SK-N-MC (cell line): ENCODE measurements around the gene SLC51B.
"Not testable (repeated sequence)": the region's sequence is repeated elsewhere in the genome, so short reads cannot be mapped to it uniquely, and the experiment has no call there.

Source experiments
- DNase-seq: peaks from one replicate; pipeline ENCODE4 v3.0.0-alpha.2; 2011; ENCODE audit warnings: low read depth, low spot score
- H3K27ac ChIP-seq: fragments of 200-600 bp; sonication (generic); 2 replicates; pipeline ENCODE4 v1.5.1; 2016; ENCODE audit warnings: mixed run types
- H3K36me3 ChIP-seq: fragments of 200-600 bp; sonication (generic); 2 replicates; pipeline ENCODE4 v1.6.1; 2017; ENCODE audit warnings: antibody characterized with exemption, low read length, mixed read lengths; ENCODE audit not compliant: insufficient read depth
- H3K4me3 ChIP-seq: fragments of 200-600 bp; sonication (generic); 2 replicates; pipeline ENCODE4 v1.5.1; 2016
- H3K9ac ChIP-seq: fragments of 200-600 bp; sonication (generic); 2 replicates; pipeline ENCODE4 v1.8.0; 2017; ENCODE audit warnings: mixed run types, mixed read lengths; ENCODE audit not compliant: insufficient read length
- H3K9me3 ChIP-seq: fragments of 200-600 bp; sonication (generic); 2 replicates; pipeline ENCODE4 v1.6.1; 2017; ENCODE audit warnings: low read depth, mild to moderate bottlenecking, antibody characterized with exemption, low read length, moderate library complexity, mixed read lengths
- EZH2 ChIP-seq: fragments of 200-600 bp; sonication (generic); IDR thresholded peaks from one replicate; pipeline ENCODE4 v1.6.1; 2017; ENCODE audit warnings: antibody characterized with exemption
- FOXP2 ChIP-seq: optimal IDR thresholded peaks from 2 replicates; pipeline ENCODE3; 2011; ENCODE audit warnings: mild to moderate bottlenecking, moderate library complexity; ENCODE audit not compliant: insufficient read depth; ENCODE audit errors: extremely low read length, control extremely low read depth
- POLR2AphosphoS5 ChIP-seq: IDR thresholded peaks from 2 replicates; pipeline ENCODE4 v1.6.1; 2012; ENCODE audit warnings: mild to moderate bottlenecking, low read depth, low read length, borderline replicate concordance

SLC51B gene

DNA sequence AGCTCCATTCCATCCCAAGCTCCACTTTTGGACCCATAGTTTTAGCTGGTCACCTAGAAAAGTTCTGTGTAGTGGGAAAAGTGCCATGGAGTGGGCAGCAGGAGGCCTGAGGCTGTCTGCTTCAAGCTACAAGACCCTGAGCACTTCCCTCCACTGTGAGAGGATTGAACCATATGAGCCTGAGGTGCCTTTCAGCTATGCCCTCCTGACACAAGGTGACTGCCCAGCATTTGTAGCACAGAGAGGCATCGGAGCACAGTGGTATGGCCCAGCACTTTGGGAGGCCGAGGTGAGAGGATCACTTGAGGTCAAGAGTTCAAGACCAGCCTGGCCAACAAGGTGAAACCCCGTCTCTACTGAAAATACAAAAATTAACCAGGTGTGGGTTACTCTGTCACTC lies 27.4 kb downstream of the SLC51B start:
- Histone ChIP-seq H3K9ac (no peak overlapping the region), H3K9me3 (no peaks in the 10 kb centered on the region), H3K27ac (no peak overlapping the region), H3K36me3 (no peaks in the 10 kb centered on the region), H3K4me3 (no peak overlapping the region)
- no peak for DNase-seq
- TF ChIP-seq FOXP2 (no peak), EZH2 (no peak), POLR2AphosphoS5 (no peak)

DNA sequence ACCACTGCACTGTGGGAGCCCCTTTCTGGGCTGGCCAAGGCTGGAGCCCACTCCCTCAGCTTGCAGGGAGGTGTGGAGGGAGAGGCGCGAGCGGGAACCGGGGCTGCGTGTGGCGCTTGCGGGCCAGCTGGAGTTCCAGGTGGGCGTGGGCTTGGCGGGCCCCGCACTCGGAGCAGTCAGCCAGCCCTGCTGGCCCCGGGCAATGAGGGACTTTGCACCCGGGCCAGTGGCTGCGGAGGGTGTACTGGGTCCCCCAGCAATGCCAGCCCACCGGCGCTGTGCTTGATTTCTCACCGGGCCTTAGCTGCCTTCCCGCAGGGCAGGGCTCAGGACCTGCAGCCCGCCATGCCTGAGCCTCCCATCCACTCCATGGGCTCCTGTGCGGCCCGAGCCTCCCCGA lies 29.8 kb downstream of the SLC51B start:
- not testable (repeated sequence) for H3K36me3 ChIP-seq, H3K4me3 ChIP-seq, H3K27ac ChIP-seq, H3K9me3 ChIP-seq, H3K9ac ChIP-seq, DNase-seq

DNA sequence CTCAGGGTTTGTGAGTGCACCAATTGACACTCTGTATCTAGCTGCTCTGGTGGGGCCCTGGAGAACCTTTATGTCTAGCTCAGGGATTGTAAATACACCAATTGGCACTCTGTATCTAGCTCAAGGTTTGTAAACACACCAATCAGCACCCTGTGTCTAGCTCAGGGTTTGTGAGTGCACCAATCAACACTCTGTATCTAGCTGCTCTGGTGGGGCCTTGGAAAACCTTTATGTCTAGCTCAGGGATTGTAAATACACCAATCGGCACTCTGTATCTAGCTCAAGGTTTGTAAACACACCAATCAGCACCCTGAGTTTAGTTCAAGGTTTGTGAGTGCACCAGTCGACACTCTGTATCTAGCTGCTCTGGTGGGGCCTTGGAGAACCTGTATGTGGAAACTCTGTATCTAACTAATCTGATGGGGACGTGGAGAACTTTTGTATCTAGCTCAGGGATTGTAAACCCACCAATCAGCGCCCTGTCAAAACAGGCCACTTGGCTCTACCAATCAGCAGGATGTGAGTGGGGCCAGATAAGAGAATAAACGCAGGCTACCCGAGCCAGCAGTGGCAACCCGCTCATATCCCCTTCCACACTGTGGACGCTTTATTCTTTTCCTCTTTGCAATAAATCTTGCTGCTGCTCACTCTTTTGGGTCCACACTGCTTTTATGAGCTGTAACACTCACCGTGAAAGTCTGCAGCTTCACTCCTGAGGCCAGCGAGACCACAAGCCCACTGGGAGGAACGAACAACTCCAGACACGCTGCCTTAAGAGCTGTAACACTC lies 30.6 kb downstream of the SLC51B start:
- H3K4me3 ChIP-seq, DNase-seq, H3K36me3 ChIP-seq: not testable (repeated sequence)

DNA sequence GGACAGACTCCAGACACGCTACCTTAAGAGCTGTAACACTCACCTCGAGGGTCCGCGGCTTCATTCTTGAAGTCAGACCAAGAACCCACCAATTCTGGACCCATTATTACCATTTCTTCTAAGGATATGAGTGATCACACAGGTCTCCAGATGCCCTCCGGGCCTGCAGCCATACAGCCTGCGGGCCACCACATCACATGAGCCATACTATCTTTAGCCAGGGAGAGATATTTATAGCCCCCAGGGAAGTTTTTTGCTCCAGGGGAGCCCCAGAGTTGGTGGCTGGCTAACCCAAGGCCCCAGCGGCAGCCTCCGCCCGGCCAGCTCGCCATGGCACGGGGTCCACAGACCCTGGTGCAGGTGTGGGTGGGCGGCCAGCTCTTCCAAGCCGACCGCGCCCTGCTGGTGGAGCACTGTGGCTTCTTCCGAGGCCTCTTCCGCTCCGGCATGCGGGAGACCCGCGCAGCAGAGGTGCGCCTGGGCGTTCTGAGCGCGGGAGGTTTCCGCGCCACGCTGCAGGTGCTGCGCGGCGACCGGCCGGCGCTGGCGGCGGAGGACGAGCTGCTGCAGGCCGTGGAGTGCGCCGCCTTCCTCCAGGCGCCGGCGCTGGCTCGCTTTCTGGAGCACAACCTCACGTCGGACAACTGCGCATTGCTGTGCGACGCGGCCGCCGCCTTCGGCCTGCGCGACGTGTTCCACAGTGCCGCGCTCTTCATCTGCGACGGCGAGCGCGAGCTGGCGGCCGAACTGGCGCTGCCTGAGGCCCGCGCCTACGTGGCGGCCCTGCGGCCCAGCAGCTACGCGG lies 31.5 kb downstream of the SLC51B start, which contains the start of gene KBTBD13:
Gene KBTBD13 (plus strand): TSS at position 261 of the 805 bp plus-strand sequence. CDS start 70 bp downstream, at position 331.
- Histone ChIP-seq H3K9ac (no peak within 1 kb of the TSS), H3K4me3 (no peak within 1 kb of the TSS), H3K27ac (no peak within 1 kb of the TSS), H3K9me3 (no peaks in the 10 kb centered on the region), H3K36me3 (no peaks in the 10 kb centered on the region)
- DNase-seq: no peak
- TF ChIP-seq POLR2AphosphoS5 (no peak), EZH2 (no peak), FOXP2 (no peak)

More for the DNA sequence above, 30.6 kb downstream of the SLC51B start:
- H3K9ac ChIP-seq, H3K9me3 ChIP-seq, H3K27ac ChIP-seq: not testable (repeated sequence)

DNA sequence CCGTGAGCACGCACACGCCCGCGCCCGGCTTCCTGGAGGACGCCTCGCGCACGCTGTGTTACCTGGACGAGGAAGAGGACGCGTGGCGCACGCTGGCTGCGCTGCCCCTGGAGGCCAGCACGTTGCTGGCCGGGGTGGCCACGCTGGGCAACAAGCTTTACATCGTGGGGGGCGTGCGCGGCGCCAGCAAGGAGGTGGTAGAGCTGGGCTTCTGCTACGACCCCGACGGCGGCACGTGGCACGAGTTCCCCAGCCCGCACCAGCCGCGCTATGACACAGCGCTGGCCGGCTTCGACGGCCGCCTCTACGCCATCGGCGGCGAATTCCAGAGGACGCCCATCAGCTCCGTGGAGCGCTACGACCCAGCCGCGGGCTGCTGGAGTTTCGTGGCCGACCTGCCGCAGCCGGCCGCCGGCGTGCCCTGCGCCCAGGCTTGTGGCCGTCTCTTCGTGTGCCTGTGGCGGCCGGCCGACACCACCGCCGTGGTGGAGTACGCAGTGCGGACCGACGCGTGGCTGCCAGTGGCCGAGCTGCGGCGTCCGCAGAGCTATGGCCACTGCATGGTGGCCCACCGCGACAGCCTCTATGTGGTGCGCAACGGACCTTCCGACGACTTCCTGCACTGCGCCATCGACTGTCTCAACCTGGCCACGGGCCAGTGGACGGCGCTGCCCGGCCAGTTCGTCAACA lies 32.2 kb downstream of the SLC51B start:
- Histone ChIP-seq H3K9me3 (no peaks in the 10 kb centered on the region), H3K36me3 (no peaks in the 10 kb centered on the region), H3K4me3 (no peak overlapping the region), H3K9ac (no peak overlapping the region), H3K27ac (no peak overlapping the region)
- DNase-seq: no peak
- TF ChIP-seq EZH2: no peak
- TF ChIP-seq FOXP2: no peak
- TF ChIP-seq POLR2AphosphoS5: no peak

DNA sequence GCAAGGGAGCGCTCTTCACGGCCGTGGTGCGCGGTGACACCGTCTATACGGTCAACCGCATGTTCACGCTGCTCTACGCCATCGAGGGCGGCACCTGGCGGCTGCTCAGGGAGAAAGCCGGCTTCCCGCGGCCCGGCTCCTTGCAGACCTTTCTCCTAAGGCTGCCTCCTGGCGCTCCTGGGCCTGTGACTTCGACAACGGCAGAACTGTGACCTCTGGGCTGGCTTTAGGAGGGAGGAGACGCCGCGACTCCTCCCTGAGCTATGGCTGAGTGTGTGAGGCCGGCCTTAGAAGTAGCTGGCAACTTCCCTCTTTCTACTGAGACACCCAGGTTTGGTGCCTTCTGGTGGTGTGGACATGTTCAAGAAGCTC lies 32.8 kb downstream of the SLC51B start:
- no peak for TF ChIP-seq POLR2AphosphoS5
- no peak for TF ChIP-seq FOXP2
- TF ChIP-seq EZH2: no peak
- DNase-seq: no peak
- Histone ChIP-seq H3K4me3 (no peak overlapping the region), H3K36me3 (no peaks in the 10 kb centered on the region), H3K9ac (no peak overlapping the region), H3K9me3 (no peaks in the 10 kb centered on the region), H3K27ac (no peak overlapping the region)

DNA sequence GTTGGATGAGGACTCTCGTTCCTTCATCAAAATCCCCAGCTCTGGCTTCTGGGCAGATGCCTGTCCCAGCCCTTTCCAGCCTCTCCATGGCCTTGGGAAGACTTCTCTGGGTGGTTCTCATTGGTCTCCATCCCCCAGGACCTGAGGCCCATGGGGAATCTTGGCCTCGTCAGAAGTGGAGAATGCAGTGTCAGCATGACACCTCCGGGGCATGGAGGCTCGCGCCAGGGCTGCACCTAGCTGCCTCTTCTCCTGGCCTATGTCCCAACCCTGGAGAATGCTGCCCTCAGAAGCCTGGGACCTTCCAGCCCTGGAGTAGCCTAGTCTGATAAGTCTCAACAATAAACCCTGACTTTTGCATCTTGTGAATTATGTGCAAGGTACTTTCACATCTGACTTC lies 34.4 kb downstream of the SLC51B start:
- Histone ChIP-seq H3K9me3 (no peaks in the 10 kb centered on the region), H3K4me3 (no peak overlapping the region), H3K9ac (no peak overlapping the region), H3K36me3 (no peaks in the 10 kb centered on the region), H3K27ac (no peak overlapping the region)
- TF ChIP-seq POLR2AphosphoS5 (no peak), FOXP2 (no peak), EZH2 (no peak)
- no peak for DNase-seq

DNA sequence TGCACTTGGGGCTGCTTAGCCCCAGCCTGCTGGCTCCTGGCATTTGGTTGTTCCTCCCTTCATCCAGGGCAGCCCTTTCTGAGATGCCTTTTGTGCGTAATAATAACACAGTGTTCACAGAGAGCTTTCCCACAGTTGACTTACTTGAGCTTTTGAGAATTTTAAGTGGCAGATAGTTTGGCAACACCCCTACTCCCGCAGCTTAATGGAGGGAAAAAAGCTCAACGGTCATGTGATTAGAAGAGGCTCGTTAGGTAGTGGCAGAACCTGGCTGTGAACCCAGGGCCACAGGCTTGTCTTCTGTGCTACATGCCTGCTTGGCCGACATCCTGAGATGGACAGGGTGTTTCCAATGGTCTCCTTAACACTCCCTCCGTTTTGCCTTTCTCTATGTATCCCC lies 36.1 kb downstream of the SLC51B start:
- no peak overlapping the region for H3K4me3 ChIP-seq
- no peak overlapping the region for H3K9ac ChIP-seq
- H3K27ac ChIP-seq: no peak overlapping the region
- TF ChIP-seq EZH2 (no peak), POLR2AphosphoS5 (no peak), FOXP2 (no peak)
- H3K9me3 ChIP-seq: no peaks in the 10 kb centered on the region
- no peaks in the 10 kb centered on the region for H3K36me3 ChIP-seq
- no peak for DNase-seq
